Activated naive CD4-positive, alpha-beta T cell treated with anti-CD3 and anti-CD28 coated beads for 36 hours (primary cell): Measurements from ENCODE around the gene NRF1. TPM values are rescaled to one million over a fixed set of nuclear protein-coding genes. Genes with fewer than 3 reads are reported as not detected.
A peak's percentile ranks its signal among the peaks of the same experiment; 100 is the strongest.
"Not testable (repeated sequence)": the region's sequence is repeated elsewhere in the genome, so short reads cannot be mapped to it uniquely, and the experiment has no call there.

ENCODE experiments used
- CTCF ChIA-PET: fragments of 350-600 bp; sonication (Branson Sonifier 250); formaldehyde crosslinking; loops from one replicate; lab custom pipeline; 2021; ENCODE audit warnings: antibody characterized with exemption; lab: Charles Lee
- DNase-seq: peaks from one replicate; pipeline ENCODE4 v3.0.0-alpha.2; 2020
- H3K27ac Mint-ChIP-seq: one replicate; pipeline ENCODE4 v1.8.0; 2021; ENCODE audit warnings: mild to moderate bottlenecking, mixed read lengths
- H3K27me3 Mint-ChIP-seq: one replicate; pipeline ENCODE4 v1.8.0; 2021; ENCODE audit warnings: low read depth, mixed read lengths
- H3K36me3 Mint-ChIP-seq: one replicate; pipeline ENCODE4 v1.8.0; 2021; ENCODE audit warnings: low read depth, mixed read lengths
- H3K4me1 Mint-ChIP-seq: one replicate; pipeline ENCODE4 v1.8.0; 2021; ENCODE audit warnings: low read depth, mixed read lengths
- H3K4me3 Mint-ChIP-seq: one replicate; pipeline ENCODE4 v1.8.0; 2021; ENCODE audit warnings: mild to moderate bottlenecking, moderate library complexity, mixed read lengths
- H3K9me3 Mint-ChIP-seq: one replicate; pipeline ENCODE4 v1.8.0; 2021; ENCODE audit warnings: mixed read lengths
- intact Hi-C: fragments of 100-400 bp; cut with micrococcal nuclease; formaldehyde crosslinking; loops from one replicate; pipeline ENCODE4 v1.15.1; 2023
- total RNA-seq, 2 experiments: library from RNA; stranded (reverse); gene quantifications; one replicate each; pipeline ENCODE4 v1.2.3, GENCODE V29; 2021

The NRF1 gene
- total RNA-seq, 2 experiments from 2014 or later: 18.5 to 21.5 TPM

DNA sequence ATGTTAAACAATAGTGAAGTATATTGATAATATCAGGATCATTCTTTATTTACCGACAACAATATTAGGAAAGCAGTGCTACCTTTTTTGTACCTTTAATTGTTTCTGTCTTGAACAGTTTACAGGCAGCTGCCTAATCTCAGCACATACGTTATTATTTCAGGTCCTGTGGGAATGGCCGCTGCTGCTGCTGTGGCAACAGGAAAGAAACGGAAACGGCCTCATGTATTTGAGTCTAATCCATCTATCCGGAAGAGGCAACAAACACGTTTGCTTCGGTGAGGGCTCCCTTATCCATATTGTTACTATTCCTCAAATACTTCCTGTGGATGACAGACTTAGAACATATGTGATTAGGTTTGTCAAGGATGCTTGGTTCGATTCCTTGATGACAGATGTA lies 59.7 kb downstream of the NRF1 start:
- Mint-ChIP-seq H3K27me3 (no peaks in the 10 kb centered on the region), H3K36me3 (peaks cover 11% of the 10 kb centered on the region), H3K27ac (no peak overlapping the region), H3K4me3 (no peak overlapping the region), H3K4me1 (no peaks in the 10 kb centered on the region), H3K9me3 (no peaks in the 10 kb centered on the region)
- CTCF ChIA-PET: no interaction called here
- intact Hi-C loops: no loop called here
- DNase-seq: no peak

- H3K4me3 Mint-ChIP-seq, H3K9me3 Mint-ChIP-seq, H3K27me3 Mint-ChIP-seq, H3K4me1 Mint-ChIP-seq, H3K27ac Mint-ChIP-seq, DNase-seq, CTCF ChIA-PET, intact Hi-C loops: not testable (repeated sequence)
- H3K36me3 Mint-ChIP-seq: peaks cover 22% of the 10 kb centered on the region
Measured at GRCh38 chr7:129674475-129674874, 63.0 kb downstream of the NRF1 start.

GRCh38 chr7:129675521-129675920 lies 64.0 kb downstream of the NRF1 start:
- no peaks in the 10 kb centered on the region for H3K4me1 Mint-ChIP-seq
- no peak overlapping the region for H3K4me3 Mint-ChIP-seq
- no peak for DNase-seq
- no peaks in the 10 kb centered on the region for H3K9me3 Mint-ChIP-seq
- peaks cover 23% of the 10 kb centered on the region for H3K36me3 Mint-ChIP-seq
- CTCF ChIA-PET: interaction anchor here (0.5 to 0.6 kb wide), 2 partner anchors 499 to 811 kb away, joined by 3 read pairs; no protein-coding TSS in a partner anchor
- H3K27me3 Mint-ChIP-seq: no peaks in the 10 kb centered on the region
- intact Hi-C loops: no loop called here
- H3K27ac Mint-ChIP-seq: no peak overlapping the region

- no peak overlapping the region for H3K27ac Mint-ChIP-seq
Measured at GRCh38 chr7:129676017-129676897, 64.7 kb downstream of the NRF1 start.

GRCh38 chr7:129677796-129678195 lies 66.3 kb downstream of the NRF1 start:
- Mint-ChIP-seq H3K27ac (no peak overlapping the region), H3K27me3 (no peaks in the 10 kb centered on the region), H3K9me3 (no peaks in the 10 kb centered on the region), H3K36me3 (peaks cover 23% of the 10 kb centered on the region), H3K4me3 (no peak overlapping the region), H3K4me1 (no peaks in the 10 kb centered on the region)
- CTCF ChIA-PET: no interaction called here
- no peak for DNase-seq
- intact Hi-C loops: no loop called here

More at GRCh38 chr7:129676017-129676897, 64.7 kb downstream of the NRF1 start:
- CTCF ChIA-PET: interaction anchor here (0.6 kb wide), 1 partner anchor 500 kb away, joined by 3 read pairs; no protein-coding TSS in a partner anchor
- H3K36me3 Mint-ChIP-seq: peaks cover 23% of the 10 kb centered on the region
- no peak for DNase-seq
- no peak overlapping the region for H3K4me3 Mint-ChIP-seq
- H3K9me3 Mint-ChIP-seq: no peaks in the 10 kb centered on the region
- H3K4me1 Mint-ChIP-seq: no peaks in the 10 kb centered on the region
- H3K27me3 Mint-ChIP-seq: no peaks in the 10 kb centered on the region
- intact Hi-C loops: no loop called here

GRCh38 chr7:129678606-129679005 lies 67.1 kb downstream of the NRF1 start:
- no peak for DNase-seq
- intact Hi-C loops: no loop called here
- peaks cover 23% of the 10 kb centered on the region for H3K36me3 Mint-ChIP-seq
- no peaks in the 10 kb centered on the region for H3K9me3 Mint-ChIP-seq
- CTCF ChIA-PET: no interaction called here
- no peak overlapping the region for H3K4me3 Mint-ChIP-seq
- peak overlapping the region; percentile 19 for H3K27ac Mint-ChIP-seq
- H3K4me1 Mint-ChIP-seq: no peaks in the 10 kb centered on the region
- H3K27me3 Mint-ChIP-seq: no peaks in the 10 kb centered on the region

DNA sequence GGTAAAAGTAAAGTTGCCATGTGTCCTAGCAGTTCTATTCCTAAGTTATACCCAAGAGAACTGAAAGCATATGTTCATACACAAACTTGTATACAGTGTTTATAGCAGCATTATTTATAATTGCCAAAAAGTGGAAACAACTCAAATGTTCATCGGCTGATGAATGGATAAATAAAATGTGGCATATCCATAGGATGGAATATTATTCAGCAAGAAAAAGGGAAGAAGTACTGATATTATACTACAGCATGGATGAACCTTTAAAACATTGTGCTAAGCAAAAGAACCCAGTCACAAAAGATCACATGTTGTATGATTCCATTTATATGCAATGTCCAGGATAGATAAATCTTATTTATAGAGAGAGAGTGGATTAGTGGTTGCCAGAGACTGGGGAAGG lies 68.9 kb downstream of the NRF1 start:
- Mint-ChIP-seq H3K9me3 (no peaks in the 10 kb centered on the region), H3K4me3 (no peak overlapping the region), H3K27me3 (no peaks in the 10 kb centered on the region), H3K36me3 (peaks cover 14% of the 10 kb centered on the region), H3K27ac (no peak overlapping the region), H3K4me1 (no peaks in the 10 kb centered on the region)
- no peak for DNase-seq
- CTCF ChIA-PET: no interaction called here
- intact Hi-C loops: no loop called here

GRCh38 chr7:129684777-129685176 lies 73.3 kb downstream of the NRF1 start:
- DNase-seq: no peak
- Mint-ChIP-seq H3K27ac (no peak overlapping the region), H3K4me1 (no peaks in the 10 kb centered on the region), H3K36me3 (peaks cover 3% of the 10 kb centered on the region), H3K27me3 (no peaks in the 10 kb centered on the region), H3K4me3 (no peak overlapping the region), H3K9me3 (no peaks in the 10 kb centered on the region)
- CTCF ChIA-PET: no interaction called here
- intact Hi-C loops: no loop called here

DNA sequence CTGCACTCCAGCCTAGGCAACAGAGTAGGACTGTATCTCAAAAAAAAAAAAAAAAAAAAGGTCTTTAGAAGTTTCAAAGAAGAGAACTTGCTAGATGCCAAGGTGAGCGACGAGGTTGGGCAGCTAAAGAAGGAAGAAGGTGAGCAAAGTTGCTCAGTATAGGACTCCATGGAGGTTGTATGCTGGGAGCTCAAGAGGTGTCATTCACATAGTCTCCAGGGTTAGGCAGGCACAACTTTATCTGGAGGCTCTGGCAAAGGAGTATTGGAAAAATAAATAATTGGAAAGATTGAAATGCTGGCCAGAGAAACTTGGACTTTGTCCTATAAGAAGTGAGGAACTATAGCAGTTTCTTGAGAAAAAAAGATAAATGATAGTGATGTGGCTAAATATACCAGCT lies 74.5 kb downstream of the NRF1 start:
- no peak for DNase-seq
- H3K9me3 Mint-ChIP-seq: no peaks in the 10 kb centered on the region
- peaks cover 3% of the 10 kb centered on the region for H3K36me3 Mint-ChIP-seq
- no peaks in the 10 kb centered on the region for H3K4me1 Mint-ChIP-seq
- intact Hi-C loops: no loop called here
- no peak overlapping the region for H3K27ac Mint-ChIP-seq
- H3K27me3 Mint-ChIP-seq: no peaks in the 10 kb centered on the region
- CTCF ChIA-PET: no interaction called here
- no peak overlapping the region for H3K4me3 Mint-ChIP-seq

DNA sequence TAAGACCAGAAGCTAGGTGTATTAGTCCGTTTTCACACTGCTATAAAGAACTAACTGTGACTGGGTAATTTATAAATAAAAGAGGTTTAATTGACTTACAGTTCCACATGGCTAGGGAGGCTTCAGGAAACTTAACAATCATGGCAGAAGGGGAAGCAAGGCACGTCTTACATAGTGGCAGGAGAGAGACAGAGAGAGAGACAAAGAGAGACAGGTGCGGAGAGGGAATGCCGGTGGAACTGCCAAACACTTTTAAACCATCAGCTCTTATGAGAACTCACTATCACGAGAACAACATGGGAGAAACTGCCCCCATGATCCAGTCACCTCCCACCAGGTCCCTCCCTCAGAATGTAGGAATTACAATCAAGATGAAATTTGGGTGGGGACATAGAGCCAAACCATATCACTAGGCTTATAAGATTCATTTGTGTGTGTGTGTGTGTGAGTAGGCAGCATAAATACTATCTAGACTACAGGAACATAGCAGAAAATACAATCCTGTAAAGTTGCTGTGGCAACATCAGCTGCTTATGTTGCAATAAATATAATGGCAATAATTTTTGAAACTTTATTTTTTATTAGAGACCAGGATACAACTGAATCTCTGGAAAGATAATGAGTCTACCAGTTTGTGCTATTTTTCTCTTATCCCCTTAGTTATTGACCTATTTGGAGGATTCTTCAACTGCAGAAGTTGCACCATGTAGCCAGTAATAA lies 77.1 kb downstream of the NRF1 start:
- no peaks in the 10 kb centered on the region for H3K4me1 Mint-ChIP-seq
- H3K9me3 Mint-ChIP-seq: no peaks in the 10 kb centered on the region
- no peaks in the 10 kb centered on the region for H3K27me3 Mint-ChIP-seq
- CTCF ChIA-PET: interaction anchor here (1.0 kb wide), 1 partner anchor 136 kb away, joined by 3 read pairs; no protein-coding TSS in a partner anchor
- no peak for DNase-seq
- H3K36me3 Mint-ChIP-seq: peaks cover 12% of the 10 kb centered on the region
- no peak overlapping the region for H3K27ac Mint-ChIP-seq
- intact Hi-C loops: no loop called here
- H3K4me3 Mint-ChIP-seq: no peak overlapping the region

- CTCF ChIA-PET: no interaction called here
- Mint-ChIP-seq H3K27me3 (no peaks in the 10 kb centered on the region), H3K36me3 (peaks cover 12% of the 10 kb centered on the region), H3K27ac (no peak overlapping the region), H3K4me3 (no peak overlapping the region), H3K4me1 (no peaks in the 10 kb centered on the region), H3K9me3 (no peaks in the 10 kb centered on the region)
- DNase-seq: no peak
- intact Hi-C loops: no loop called here
Measured at GRCh38 chr7:129689995-129690581, 78.6 kb downstream of the NRF1 start.

GRCh38 chr7:129690701-129691100 lies 79.2 kb downstream of the NRF1 start:
- Mint-ChIP-seq H3K36me3 (peaks cover 12% of the 10 kb centered on the region), H3K27ac (no peak overlapping the region), H3K4me3 (no peak overlapping the region), H3K27me3 (no peaks in the 10 kb centered on the region), H3K9me3 (no peaks in the 10 kb centered on the region), H3K4me1 (no peaks in the 10 kb centered on the region)
- intact Hi-C loops: no loop called here
- CTCF ChIA-PET: interaction anchor here (0.6 kb wide), 1 partner anchor 467 kb away, joined by 3 read pairs; no protein-coding TSS in a partner anchor
- no peak for DNase-seq
